ENCODE data around the gene AFAP1L1.

The AFAP1L1 gene

DNA sequence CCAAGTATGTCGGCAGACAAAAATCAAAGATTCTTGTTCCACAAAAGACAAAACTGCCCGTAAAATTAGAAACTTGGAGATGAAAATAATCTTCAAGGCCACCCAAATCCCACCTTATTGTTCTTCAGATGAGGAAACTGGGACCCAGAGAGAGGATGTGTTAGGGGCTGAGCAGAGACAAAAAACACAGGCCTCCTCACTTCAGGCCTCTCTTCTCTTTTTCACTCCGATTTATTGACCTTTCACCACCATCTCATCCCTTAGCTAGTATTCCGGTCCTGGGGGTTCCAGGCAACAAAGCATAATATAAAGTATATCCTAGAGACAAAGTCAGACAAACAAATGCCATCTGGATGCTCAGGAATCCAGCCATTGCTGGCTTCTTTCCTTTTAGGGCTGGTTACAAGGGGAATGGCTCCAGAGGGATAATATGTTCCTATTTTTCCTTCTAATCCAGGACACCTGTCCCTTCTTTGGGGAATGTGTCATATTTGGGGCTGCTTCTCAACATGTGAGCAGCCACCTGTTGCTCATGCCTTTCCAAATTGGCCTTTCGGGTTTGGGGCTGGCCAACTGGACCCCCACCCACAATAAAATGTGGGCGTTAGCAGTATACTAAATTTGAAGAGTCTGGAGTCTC is 42.2 kb upstream of the AFAP1L1 start:
- peaks cover 0 to 4% (median 0%) of the 10 kb centered on the region in 3 donors for H3K36me3 ChIP-seq
- intact Hi-C loops (cut with DNase I; ENCODE audit: low total_unique reads), result loop anchor here (5.0 kb wide), 1 partner anchor 87 kb away; the partner anchor contains the start of gene ABLIM3
- no peaks in the 10 kb centered on the region for H3K9me3 ChIP-seq
- DNase-seq, result no peak
- H3K4me3 ChIP-seq, result no peak overlapping the region
- no peaks in the 10 kb centered on the region for H3K27me3 ChIP-seq
- H3K27ac ChIP-seq, result no peak overlapping the region
- peaks cover 0 to 4% (median 1%) of the 10 kb centered on the region in 4 donors for H3K4me1 ChIP-seq
- TF ChIP-seq, protein P1, sequence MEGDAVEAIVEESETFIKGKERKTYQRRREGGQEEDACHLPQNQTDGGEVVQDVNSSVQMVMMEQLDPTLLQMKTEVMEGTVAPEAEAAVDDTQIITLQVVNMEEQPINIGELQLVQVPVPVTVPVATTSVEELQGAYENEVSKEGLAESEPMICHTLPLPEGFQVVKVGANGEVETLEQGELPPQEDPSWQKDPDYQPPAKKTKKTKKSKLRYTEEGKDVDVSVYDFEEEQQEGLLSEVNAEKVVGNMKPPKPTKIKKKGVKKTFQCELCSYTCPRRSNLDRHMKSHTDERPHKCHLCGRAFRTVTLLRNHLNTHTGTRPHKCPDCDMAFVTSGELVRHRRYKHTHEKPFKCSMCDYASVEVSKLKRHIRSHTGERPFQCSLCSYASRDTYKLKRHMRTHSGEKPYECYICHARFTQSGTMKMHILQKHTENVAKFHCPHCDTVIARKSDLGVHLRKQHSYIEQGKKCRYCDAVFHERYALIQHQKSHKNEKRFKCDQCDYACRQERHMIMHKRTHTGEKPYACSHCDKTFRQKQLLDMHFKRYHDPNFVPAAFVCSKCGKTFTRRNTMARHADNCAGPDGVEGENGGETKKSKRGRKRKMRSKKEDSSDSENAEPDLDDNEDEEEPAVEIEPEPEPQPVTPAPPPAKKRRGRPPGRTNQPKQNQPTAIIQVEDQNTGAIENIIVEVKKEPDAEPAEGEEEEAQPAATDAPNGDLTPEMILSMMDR (IDR thresholded peaks at IDR 0.05), result no peak

DNA sequence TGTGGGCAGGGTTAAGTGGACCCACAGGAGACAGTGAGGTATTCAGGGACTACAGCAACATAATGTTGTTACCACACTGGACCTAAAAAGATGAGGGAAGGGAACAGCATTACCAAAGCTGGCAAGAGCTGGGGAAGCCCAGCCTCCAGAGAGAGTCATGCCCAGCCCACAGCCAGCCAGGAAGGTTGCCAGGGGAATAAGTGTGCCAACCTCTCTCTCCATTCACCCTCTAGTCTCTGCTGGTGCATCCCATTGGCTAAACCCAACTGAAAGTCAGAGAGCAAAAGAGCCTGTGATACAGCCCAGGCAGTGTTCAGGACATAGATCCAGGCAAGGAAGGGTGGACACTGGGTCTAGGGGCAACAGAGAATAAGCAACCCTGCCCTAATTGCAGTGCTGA is 35.8 kb upstream of the AFAP1L1 start:
- Histone ChIP-seq H3K4me3 (no peak overlapping the region), H3K27me3 (no peaks in the 10 kb centered on the region), H3K27ac (no peak overlapping the region), H3K4me1 (no peaks in the 10 kb centered on the region), H3K9me3 (no peaks in the 10 kb centered on the region), H3K36me3 (peaks cover 3 to 19% (median 6%) of the 10 kb centered on the region in 3 donors)
- TF ChIP-seq, protein P1 (IDR thresholded peaks at IDR 0.05), result no peak
- no peak for DNase-seq
- intact Hi-C loops (cut with DNase I; ENCODE audit: low total_unique reads), result no loop called here

DNA sequence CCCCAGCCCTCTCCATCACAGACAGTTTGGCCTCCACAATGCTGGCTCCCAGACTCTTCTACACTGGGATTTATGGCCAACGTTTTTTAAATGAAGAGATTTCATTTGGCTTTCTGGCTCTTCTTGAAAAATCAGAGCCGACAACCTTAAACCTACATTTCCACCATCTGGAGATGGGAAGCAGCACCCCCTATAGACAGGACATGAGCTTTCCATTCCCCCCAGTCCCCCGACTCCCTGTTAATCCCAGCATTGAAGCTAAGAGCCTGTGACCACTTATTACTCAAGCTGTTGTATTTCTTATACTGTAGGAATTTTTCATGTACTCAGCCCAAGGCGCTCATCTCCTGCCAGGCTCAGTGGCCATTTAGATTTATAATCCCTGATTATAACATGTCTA is 34.0 kb upstream of the AFAP1L1 start:
- TF ChIP-seq, protein P1 (IDR thresholded peaks at IDR 0.05), result no peak
- Histone ChIP-seq H3K4me1 (no peaks in the 10 kb centered on the region), H3K4me3 (no peak overlapping the region), H3K36me3 (peaks cover 3 to 20% (median 6%) of the 10 kb centered on the region in 3 donors), H3K9me3 (no peaks in the 10 kb centered on the region), H3K27ac (no peak overlapping the region), H3K27me3 (no peaks in the 10 kb centered on the region)
- intact Hi-C loops (cut with DNase I; ENCODE audit: low total_unique reads), result no loop called here
- DNase-seq, result no peak

DNA sequence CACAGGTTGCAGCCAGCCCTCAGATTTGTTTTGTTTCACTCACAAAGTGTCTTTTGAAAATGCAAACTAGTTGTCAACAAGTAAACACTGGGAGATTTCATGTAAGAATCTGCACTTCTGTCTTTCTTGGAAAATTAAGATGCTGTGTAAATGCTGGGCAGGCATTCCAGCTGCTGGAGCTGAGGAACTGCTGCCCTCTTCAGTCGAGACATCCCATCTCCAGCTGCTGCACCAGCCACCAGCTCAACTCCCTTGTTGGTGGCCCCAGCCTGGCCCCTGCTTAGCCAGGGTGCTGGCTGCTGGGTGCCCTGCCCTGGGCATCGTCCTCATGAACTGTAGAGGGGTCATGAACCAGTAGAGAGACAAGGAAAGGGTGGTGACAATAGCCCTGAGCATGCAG is 33.1 kb upstream of the AFAP1L1 start:
- no peaks in the 10 kb centered on the region for H3K27me3 ChIP-seq
- H3K27ac ChIP-seq, result no peak overlapping the region
- intact Hi-C loops (cut with DNase I; ENCODE audit: low total_unique reads), result no loop called here
- H3K4me1 ChIP-seq, result no peaks in the 10 kb centered on the region
- H3K4me3 ChIP-seq, result no peak overlapping the region
- DNase-seq, result no peak
- no peaks in the 10 kb centered on the region for H3K9me3 ChIP-seq
- TF ChIP-seq, protein P1 (IDR thresholded peaks at IDR 0.05), result no peak
- H3K36me3 ChIP-seq, result peaks cover 3 to 18% (median 11%) of the 10 kb centered on the region in 3 donors

DNA sequence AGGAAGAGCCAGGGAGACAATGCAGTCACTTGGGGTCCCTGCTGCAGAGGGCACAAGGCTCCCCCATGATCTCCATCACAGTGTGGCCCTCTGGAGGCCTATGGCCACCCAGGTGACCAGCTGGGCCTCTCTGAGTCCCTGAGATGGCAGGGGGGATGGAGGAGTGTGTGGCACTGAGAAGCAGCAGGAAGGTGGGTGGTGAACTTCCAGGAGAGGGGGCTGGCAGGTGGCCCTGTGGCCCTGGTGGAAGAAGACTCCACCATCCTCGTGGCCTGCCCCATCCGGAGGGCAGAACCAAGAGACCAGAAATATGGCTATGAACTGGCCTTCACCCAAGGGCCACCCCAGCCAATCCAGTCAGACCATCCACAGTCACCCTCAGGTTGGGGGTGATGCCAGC is 31.7 kb upstream of the AFAP1L1 start:
- no peaks in the 10 kb centered on the region for H3K4me1 ChIP-seq
- no peaks in the 10 kb centered on the region for H3K9me3 ChIP-seq
- intact Hi-C loops (cut with DNase I; ENCODE audit: low total_unique reads), result no loop called here
- peaks cover 3 to 16% (median 11%) of the 10 kb centered on the region in 3 donors for H3K36me3 ChIP-seq
- H3K27me3 ChIP-seq, result no peaks in the 10 kb centered on the region
- DNase-seq, result no peak
- H3K4me3 ChIP-seq, result no peak overlapping the region
- TF ChIP-seq, protein P1 (IDR thresholded peaks at IDR 0.05), result no peak
- H3K27ac ChIP-seq, result no peak overlapping the region

Data from tibial artery (tissue), 4 donors.